CD14-positive monocyte (primary cell): ENCODE results near the gene DRD2. TPM values are rescaled to one million over a fixed set of nuclear protein-coding genes. Genes with fewer than 3 reads are reported as not detected.

Experiments
- DNase-seq, 3 donors: peaks; one replicate each; pipeline ENCODE4 v3.0.0-alpha.2; 2011 to 2022
- H2AFZ ChIP-seq: 2 replicates; pipeline ENCODE4 v1.6.0; 2012; ENCODE audit warnings: mild to moderate bottlenecking, low read depth, low read length, inconsistent platforms; ENCODE audit not compliant: insufficient read depth, poor library complexity, severe bottlenecking
- H3K27ac ChIP-seq, 2 donors: 1 replicate in 1 of 2; 2 replicates in 1 of 2; pipeline ENCODE4 v1.5.1; 2012 to 2013; ENCODE audit warnings: low read length in 2 of 2, control low read depth in 1 of 2, inconsistent platforms in 1 of 2, low read depth in 1 of 2, mild to moderate bottlenecking in 1 of 2
- H3K27me3 ChIP-seq, 2 donors: one replicate each; pipeline versions ENCODE4 v1.6.0 to v1.6.1; 2011 to 2013; ENCODE audit warnings: low read length in 2 of 2; ENCODE audit not compliant: control insufficient read depth in 2 of 2, insufficient read depth in 2 of 2
- H3K36me3 ChIP-seq, 2 donors: replicated peaks in 1 of 2; 1 replicate in 1 of 2; 2 replicates in 1 of 2; pipeline versions ENCODE4 v1.5.1 to v1.6.1; 2012 to 2013; ENCODE audit warnings: low read length in 2 of 2, control low read depth in 1 of 2, inconsistent platforms in 1 of 2, mild to moderate bottlenecking in 1 of 2; ENCODE audit not compliant: insufficient read depth in 2 of 2, control insufficient read depth in 1 of 2
- H3K4me1 ChIP-seq, 2 donors: 1 replicate in 1 of 2; 2 replicates in 1 of 2; pipeline versions ENCODE4 v1.5.1 to v1.6.1; 2012 to 2013; ENCODE audit warnings: low read length in 2 of 2, control low read depth in 1 of 2, inconsistent platforms in 1 of 2, mild to moderate bottlenecking in 1 of 2, moderate library complexity in 1 of 2; ENCODE audit not compliant: insufficient read depth in 2 of 2, control insufficient read depth in 1 of 2
- H3K4me2 ChIP-seq: replicated peaks from 2 replicates; pipeline ENCODE3; 2012; ENCODE audit warnings: low read length, moderate library complexity, mild to moderate bottlenecking; ENCODE audit not compliant: poor library complexity, severe bottlenecking; ENCODE audit errors: extremely low read depth
- H3K4me3 ChIP-seq, 3 experiments: fragments of 200-600 bp in 1 of 3; sonication (generic) in 1 of 3; replicated peaks in 1 of 3; 1 replicate in 2 of 3; 2 replicates in 1 of 3; pipeline ENCODE4 v1.5.1; 2011 to 2013; ENCODE audit warnings: low read length in 3 of 3, mild to moderate bottlenecking in 3 of 3, control low read depth in 2 of 3, low read depth in 2 of 3, inconsistent platforms in 1 of 3, moderate library complexity in 1 of 3
- H3K79me2 ChIP-seq: 2 replicates; pipeline ENCODE4 v1.6.0; 2012; ENCODE audit warnings: mild to moderate bottlenecking, control low read depth, inconsistent platforms, low read length, moderate library complexity; ENCODE audit not compliant: insufficient read depth
- H3K9ac ChIP-seq: 2 replicates; pipeline ENCODE4 v1.6.0; 2017; ENCODE audit warnings: low read length, mild to moderate bottlenecking; ENCODE audit not compliant: insufficient read depth, poor library complexity, severe bottlenecking
- H3K9me3 ChIP-seq, 2 donors: replicated peaks in 1 of 2; 1 replicate in 1 of 2; 2 replicates in 1 of 2; pipeline versions ENCODE4 v1.5.1 to v1.6.1; 2012 to 2013; ENCODE audit warnings: low read length in 2 of 2, control low read depth in 1 of 2; ENCODE audit not compliant: control insufficient read depth in 1 of 2, insufficient read depth in 1 of 2
- H4K20me1 ChIP-seq: 2 replicates; pipeline ENCODE4 v1.6.0; 2012; ENCODE audit warnings: mild to moderate bottlenecking, low read length, control low read depth, moderate library complexity; ENCODE audit not compliant: insufficient read depth
- H3K27ac Mint-ChIP-seq, 7 donors: one replicate each; pipeline ENCODE4 v1.8.0; 2020; ENCODE audit warnings: mild to moderate bottlenecking in 7 of 7, mixed read lengths in 7 of 7, moderate library complexity in 6 of 7, inconsistent platforms in 2 of 7
- H3K27me3 Mint-ChIP-seq, 3 donors: one replicate each; pipeline ENCODE4 v1.8.0; 2021 to 2022; ENCODE audit warnings: low read depth in 3 of 3, mild to moderate bottlenecking in 3 of 3, mixed read lengths in 3 of 3, moderate library complexity in 3 of 3, inconsistent platforms in 1 of 3
- H3K36me3 Mint-ChIP-seq, 2 donors: one replicate each; pipeline ENCODE4 v1.8.0; 2020; ENCODE audit warnings: mixed read lengths in 2 of 2, inconsistent platforms in 1 of 2, mild to moderate bottlenecking in 1 of 2
- H3K4me1 Mint-ChIP-seq: one replicate; pipeline ENCODE4 v1.8.0; 2020; ENCODE audit warnings: mild to moderate bottlenecking, mixed read lengths
- H3K4me3 Mint-ChIP-seq, 2 donors: one replicate each; pipeline ENCODE4 v1.8.0; 2020; ENCODE audit warnings: mild to moderate bottlenecking in 2 of 2, mixed read lengths in 2 of 2, moderate library complexity in 1 of 2
- H3K9me3 Mint-ChIP-seq, 7 donors: one replicate each; pipeline ENCODE4 v1.8.0; 2020 to 2022; ENCODE audit warnings: mixed read lengths in 7 of 7, mild to moderate bottlenecking in 6 of 7, moderate library complexity in 6 of 7, inconsistent platforms in 2 of 7
- CTCF ChIP-seq: fragments of 200-600 bp; IDR thresholded peaks from one replicate; pipeline ENCODE4 v1.8.0; 2022; ENCODE audit warnings: antibody characterized with exemption, mild to moderate bottlenecking
- WGBS: methylation state at CpG from one replicate; pipeline ENCODE4 v1.1.5; 2013; ENCODE audit warnings: missing lambda C conversion rate; ENCODE audit not compliant: insufficient coverage; 5-methylcytosine and 5-hydroxymethylcytosine counted together
- intact Hi-C, 2 donors: fragments of 100-400 bp; cut with micrococcal nuclease; formaldehyde crosslinking; loops; one replicate each; pipeline versions ENCODE4 v1.15.0 to v1.15.1; 2023
- polyA plus RNA-seq, 3 donors: library from polyadenylated mRNA; depleted of rRNA in 1 of 3; unstranded in 2 of 3; stranded (reverse) in 1 of 3; fragments of 300-500 nt in 2 of 3; fragments of >200 nt in 1 of 3; fragmentation: Illumina TruSeq in 2 of 3; gene quantifications; 1 replicate in 2 of 3; 2 replicates in 1 of 3; pipeline ENCODE4 v1.2.3, GENCODE V29; 2012 to 2021

Gene DRD2
- polyA plus RNA-seq, 3 donors: not detected

DNA sequence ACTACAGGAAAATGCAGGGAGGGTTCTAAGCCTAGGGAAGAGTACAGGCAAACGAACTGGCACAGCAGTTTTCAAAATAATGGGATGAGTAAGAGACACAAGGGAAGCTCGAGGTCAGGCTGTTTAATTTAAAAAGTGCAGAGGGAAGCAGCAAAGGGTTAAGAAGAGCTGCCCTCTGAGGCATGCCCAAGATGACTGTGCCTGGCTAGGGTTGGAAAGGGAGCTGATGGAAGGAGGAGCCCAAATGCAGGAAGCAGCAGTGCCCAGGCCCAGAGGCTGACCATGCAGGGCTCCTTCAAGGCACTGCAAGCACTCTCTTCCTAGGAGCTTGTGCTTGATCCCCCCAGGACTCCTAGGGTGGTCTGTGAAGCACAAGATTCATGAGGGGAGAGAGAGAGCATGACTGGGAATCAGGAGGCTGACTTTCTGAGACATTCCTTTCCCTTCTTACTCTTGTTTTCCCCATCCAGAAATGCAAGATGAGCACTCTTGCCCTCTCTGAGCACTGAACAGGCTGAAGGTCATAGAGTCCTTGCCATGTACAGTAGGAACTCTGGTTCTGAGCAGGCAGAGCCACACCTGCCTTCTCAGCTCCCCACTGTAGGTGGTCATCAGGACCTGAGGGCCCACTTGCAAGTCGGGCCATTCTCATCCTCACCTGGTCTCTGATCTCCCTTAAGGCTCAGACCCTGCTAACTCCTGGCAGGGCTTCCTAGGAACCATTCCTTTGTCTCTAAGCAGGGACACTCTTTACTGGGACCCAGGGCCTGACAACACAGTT, 46.7 kb upstream of the DRD2 start:
- H3K27me3 Mint-ChIP-seq: peaks cover 6 to 8% (median 6%) of the 10 kb centered on the region in 3 donors

DNA sequence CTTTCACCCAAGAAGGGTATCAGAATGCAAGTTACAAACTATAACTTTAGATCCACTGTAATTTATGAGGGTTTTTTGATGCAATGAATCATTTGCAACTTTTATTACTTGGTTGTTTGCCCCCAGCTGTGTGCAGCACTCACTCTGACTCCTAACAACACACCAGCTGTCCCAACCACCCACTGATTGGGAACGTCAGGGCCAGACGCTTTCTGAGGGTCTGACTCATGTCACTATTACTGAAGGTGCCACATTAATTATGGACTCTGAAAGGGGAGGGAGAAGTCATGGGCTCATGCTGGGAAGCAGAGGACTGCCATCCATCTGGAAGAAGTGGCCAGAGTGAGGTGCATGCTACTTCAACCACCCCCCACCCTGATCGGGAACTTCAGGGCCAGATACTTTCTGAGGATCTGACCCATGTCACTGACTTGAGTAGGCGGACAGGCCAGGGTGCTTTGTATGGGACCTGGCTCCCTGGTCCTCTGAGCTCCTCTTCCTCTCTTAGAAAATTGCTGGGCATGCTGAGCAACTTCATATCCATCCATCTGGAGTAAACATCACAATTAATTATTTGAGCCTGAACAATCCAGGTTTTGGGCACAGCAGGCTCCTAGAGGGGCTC, 44.9 kb upstream of the DRD2 start:
- H3K4me3 Mint-ChIP-seq: no peak overlapping the region
- Histone ChIP-seq H3K36me3 (no peaks in the 10 kb centered on the region), H3K4me2 (no peak overlapping the region), H4K20me1 (no peaks in the 10 kb centered on the region), H3K4me3 (no peak overlapping the region), H3K27ac (no peak overlapping the region), H3K4me1 (no peaks in the 10 kb centered on the region), H3K79me2 (no peaks in the 10 kb centered on the region), H3K9ac (no peak overlapping the region), H3K27me3 (no peaks in the 10 kb centered on the region), H3K9me3 (no peaks in the 10 kb centered on the region), H2AFZ (no peak overlapping the region)
- no peak for TF ChIP-seq CTCF
- intact Hi-C loops: no loop called here
- peaks cover 0 to 3% (median 0%) of the 10 kb centered on the region in 7 donors for H3K9me3 Mint-ChIP-seq
- no peak overlapping the region for H3K27ac Mint-ChIP-seq
- no peaks in the 10 kb centered on the region for H3K4me1 Mint-ChIP-seq
- 78% methylated on average over 2 of the region's 4 CpGs for WGBS
- peaks cover 4 to 8% (median 6%) of the 10 kb centered on the region in 3 donors for H3K27me3 Mint-ChIP-seq
- no peaks in the 10 kb centered on the region for H3K36me3 Mint-ChIP-seq
- DNase-seq: no peak

More for the DNA sequence above, 46.7 kb upstream of the DRD2 start:
- no peaks in the 10 kb centered on the region for H3K4me1 Mint-ChIP-seq
- intact Hi-C loops: no loop called here
- Histone ChIP-seq H3K27me3 (no peaks in the 10 kb centered on the region), H3K4me2 (no peak overlapping the region), H3K27ac (no peak overlapping the region), H4K20me1 (no peaks in the 10 kb centered on the region), H3K36me3 (no peaks in the 10 kb centered on the region), H3K9ac (no peak overlapping the region), H3K4me1 (no peaks in the 10 kb centered on the region), H3K9me3 (no peaks in the 10 kb centered on the region), H3K4me3 (no peak overlapping the region), H3K79me2 (no peaks in the 10 kb centered on the region), H2AFZ (no peak overlapping the region)
- 73% methylated on average over 2 of the region's 3 CpGs for WGBS
- H3K36me3 Mint-ChIP-seq: no peaks in the 10 kb centered on the region
- no peak for TF ChIP-seq CTCF
- no peak overlapping the region for H3K27ac Mint-ChIP-seq
- peaks cover 0 to 3% (median 0%) of the 10 kb centered on the region in 7 donors for H3K9me3 Mint-ChIP-seq
- DNase-seq: no peak
- H3K4me3 Mint-ChIP-seq: no peak overlapping the region
